IPS DF 6.9 (cell line): Measurements from ENCODE around the gene FBN1.

Source experiments
- DNase-seq: peaks from one replicate; pipeline ENCODE4 v3.0.0-alpha.2; 2013; ENCODE audit warnings: low read depth, low spot score
- H3K27ac ChIP-seq: one replicate; pipeline ENCODE4 v1.5.1; 2013; ENCODE audit warnings: low read length, control low read depth
- H3K27me3 ChIP-seq: 2 replicates; pipeline ENCODE4 v1.6.1; 2013; ENCODE audit warnings: mild to moderate bottlenecking, low read length; ENCODE audit not compliant: control insufficient read depth, insufficient read depth
- H3K36me3 ChIP-seq: 2 replicates; pipeline ENCODE4 v1.6.1; 2013; ENCODE audit warnings: low read length; ENCODE audit not compliant: control insufficient read depth, insufficient read depth
- H3K4me1 ChIP-seq: 2 replicates; pipeline ENCODE4 v1.6.1; 2013; ENCODE audit warnings: low read length; ENCODE audit not compliant: control insufficient read depth, insufficient read depth
- H3K4me3 ChIP-seq: 2 replicates; pipeline ENCODE4 v1.5.1; 2013; ENCODE audit warnings: mild to moderate bottlenecking, low read length
- H3K9me3 ChIP-seq: 2 replicates; pipeline ENCODE4 v1.6.1; 2013; ENCODE audit warnings: low read length, inconsistent platforms; ENCODE audit not compliant: control insufficient read depth, insufficient read depth
- whole genome bisulfite sequencing: extraction: QIAGEN DNeasy Blood & Tissue Kit; methylation state at CpG from one replicate; pipeline ENCODE4 v1.1.7; 2013; ENCODE audit warnings: mixed read lengths, missing lambda C conversion rate; ENCODE audit not compliant: insufficient read length, insufficient coverage; 5-methylcytosine and 5-hydroxymethylcytosine counted together

Gene FBN1

GRCh38 chr15:48638963-48639362 lies 6.5 kb downstream of the FBN1 start:
- Histone ChIP-seq H3K27me3 (peaks cover 11% of the 10 kb centered on the region), H3K9me3 (no peaks in the 10 kb centered on the region), H3K4me1 (peaks cover 1% of the 10 kb centered on the region; the same call in 1 of the 2 replicates), H3K4me3 (no peak overlapping the region), H3K27ac (no peak overlapping the region), H3K36me3 (no peaks in the 10 kb centered on the region)
- DNase-seq = no peak
- no CpG with 5 or more reads among the region's 2 CpGs for WGBS

- Histone ChIP-seq H3K27me3 (no peaks in the 10 kb centered on the region), H3K4me3 (no peak overlapping the region), H3K9me3 (no peaks in the 10 kb centered on the region), H3K27ac (no peak overlapping the region), H3K36me3 (no peaks in the 10 kb centered on the region), H3K4me1 (no peaks in the 10 kb centered on the region)
- no CpG with 5 or more reads among the region's 2 CpGs for WGBS
- DNase-seq = no peak
Measured at GRCh38 chr15:48637639-48638038, 7.9 kb downstream of the FBN1 start.

DNA sequence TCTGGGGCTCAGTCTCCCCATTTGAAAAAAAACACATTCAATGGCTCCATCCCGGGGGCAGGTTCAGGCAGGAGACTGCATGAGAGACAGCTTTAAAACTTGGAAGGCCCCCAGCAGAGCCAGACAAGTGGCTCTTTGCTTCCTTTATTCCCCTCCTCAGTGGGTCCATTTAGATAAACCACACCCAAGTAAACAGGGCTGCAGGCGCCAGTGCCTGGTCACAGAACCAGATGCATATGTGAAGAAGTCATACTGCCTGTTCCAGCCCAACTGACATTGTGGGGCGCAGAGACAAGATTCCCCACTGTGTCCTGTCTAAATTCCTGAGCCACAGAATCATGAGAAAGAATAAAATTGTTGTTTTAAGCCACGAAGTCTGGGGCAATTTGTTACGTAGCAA lies 9.0 kb downstream of the FBN1 start:
- Histone ChIP-seq H3K9me3 (no peaks in the 10 kb centered on the region), H3K27ac (no peak overlapping the region), H3K4me3 (no peak overlapping the region), H3K27me3 (no peaks in the 10 kb centered on the region), H3K36me3 (no peaks in the 10 kb centered on the region), H3K4me1 (no peaks in the 10 kb centered on the region)
- DNase-seq = no peak
- WGBS = no CpG with 5 or more reads among the region's 5 CpGs

DNA sequence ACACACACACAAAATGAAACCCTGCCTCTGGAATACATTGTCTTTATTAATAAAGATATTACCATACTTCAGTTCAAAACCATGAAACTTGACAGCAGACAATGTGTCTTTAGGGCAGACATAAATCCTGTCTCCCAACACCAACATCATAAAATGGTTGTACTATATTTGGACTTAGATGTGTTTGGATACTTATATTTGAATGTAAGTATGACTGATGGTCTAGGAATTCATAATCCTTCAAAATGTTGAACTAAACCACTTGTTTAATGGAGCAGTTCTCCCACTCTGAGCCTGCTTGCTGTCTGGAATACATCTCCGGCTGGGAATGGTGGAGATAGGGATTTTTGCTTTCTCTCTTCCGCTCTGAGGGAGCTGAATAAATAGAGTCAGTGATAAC lies 10.6 kb downstream of the FBN1 start:
- Histone ChIP-seq H3K27ac (no peak overlapping the region), H3K27me3 (no peaks in the 10 kb centered on the region), H3K36me3 (no peaks in the 10 kb centered on the region), H3K4me1 (no peaks in the 10 kb centered on the region; the same call in 1 of the 2 replicates), H3K4me3 (no peak overlapping the region), H3K9me3 (no peaks in the 10 kb centered on the region)
- WGBS = no CpG with 5 or more reads among the region's 2 CpGs
- no peak for DNase-seq

- WGBS = no CpG with 5 or more reads among the region's 3 CpGs
- Histone ChIP-seq H3K4me3 (no peak overlapping the region), H3K36me3 (no peaks in the 10 kb centered on the region), H3K27ac (no peak overlapping the region), H3K9me3 (no peaks in the 10 kb centered on the region), H3K27me3 (no peaks in the 10 kb centered on the region), H3K4me1 (no peaks in the 10 kb centered on the region; the same call in 1 of the 2 replicates)
- DNase-seq = no peak
Measured at GRCh38 chr15:48634096-48634495, 11.4 kb downstream of the FBN1 start.

- Histone ChIP-seq H3K27me3 (no peaks in the 10 kb centered on the region), H3K27ac (no peak overlapping the region), H3K36me3 (no peaks in the 10 kb centered on the region), H3K4me3 (no peak overlapping the region), H3K4me1 (no peaks in the 10 kb centered on the region; the same call in 1 of the 2 replicates), H3K9me3 (no peaks in the 10 kb centered on the region)
- WGBS = no CpG with 5 or more reads among the region's 1 CpG
- DNase-seq = no peak
Measured at GRCh38 chr15:48632651-48633050, 12.9 kb downstream of the FBN1 start.

DNA sequence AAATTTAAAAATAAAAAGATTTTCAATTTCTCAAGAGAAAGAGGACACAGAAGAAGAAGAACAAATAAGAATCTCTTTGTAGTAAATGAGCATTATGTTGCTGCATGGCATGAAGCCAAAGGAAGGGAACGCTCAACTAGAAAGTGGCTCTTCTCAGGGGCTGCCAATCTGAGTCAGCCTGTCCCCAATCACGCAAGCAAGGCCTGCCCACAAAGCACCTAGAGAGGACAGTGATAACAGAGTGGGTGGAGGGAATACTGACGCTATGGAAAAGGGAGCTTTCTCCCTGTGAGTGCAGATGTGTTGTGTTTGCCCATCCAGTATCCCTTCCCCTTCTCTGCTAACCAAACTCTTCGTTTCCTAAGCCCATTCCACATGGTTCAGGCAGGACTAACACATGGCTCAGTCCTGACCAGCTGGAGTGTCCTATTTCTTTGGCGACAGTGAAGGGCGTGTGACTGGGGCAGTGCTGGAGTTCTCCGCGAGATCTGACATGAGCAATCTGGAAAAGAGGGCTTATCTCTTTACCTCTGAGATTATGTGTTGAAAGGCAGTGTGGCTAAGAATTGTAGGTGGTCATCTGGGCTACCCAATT lies 14.2 kb downstream of the FBN1 start:
- Histone ChIP-seq H3K9me3 (no peaks in the 10 kb centered on the region), H3K27me3 (no peaks in the 10 kb centered on the region), H3K4me3 (no peak overlapping the region), H3K4me1 (no peaks in the 10 kb centered on the region; the same call in 1 of the 2 replicates), H3K36me3 (no peaks in the 10 kb centered on the region), H3K27ac (no peak overlapping the region)
- WGBS = no CpG with 5 or more reads among the region's 8 CpGs
- no peak for DNase-seq

DNA sequence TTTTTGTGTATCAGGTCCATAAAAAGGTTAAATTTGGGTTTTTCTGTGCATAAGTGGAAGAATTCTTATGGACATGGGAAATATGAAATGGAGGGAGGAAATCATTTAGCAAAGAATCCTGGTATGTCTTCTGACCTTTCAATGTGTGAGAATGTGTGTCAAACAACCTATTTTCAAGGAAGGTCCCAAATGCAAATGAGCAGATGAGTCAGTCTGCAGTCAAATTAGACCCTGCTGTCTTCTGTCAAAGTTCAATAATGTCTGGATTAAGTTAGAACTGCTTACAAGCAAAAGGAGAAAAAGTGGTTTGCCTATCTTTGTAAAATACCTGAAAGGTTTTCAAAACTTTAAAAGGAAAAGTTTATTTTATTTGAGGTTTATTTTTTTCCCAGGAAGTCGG lies 15.3 kb downstream of the FBN1 start:
- Histone ChIP-seq H3K4me1 (no peaks in the 10 kb centered on the region; the same call in 1 of the 2 replicates), H3K27ac (no peak overlapping the region), H3K9me3 (no peaks in the 10 kb centered on the region), H3K27me3 (no peaks in the 10 kb centered on the region), H3K4me3 (no peak overlapping the region), H3K36me3 (no peaks in the 10 kb centered on the region)
- no peak for DNase-seq
- WGBS = no CpG with 5 or more reads among the region's 1 CpG

- no CpG with 5 or more reads among the region's 2 CpGs for WGBS
- DNase-seq = no peak
- Histone ChIP-seq H3K36me3 (no peaks in the 10 kb centered on the region), H3K27me3 (no peaks in the 10 kb centered on the region), H3K4me3 (no peak overlapping the region), H3K9me3 (no peaks in the 10 kb centered on the region), H3K27ac (no peak overlapping the region), H3K4me1 (no peaks in the 10 kb centered on the region; the same call in 1 of the 2 replicates)
Measured at GRCh38 chr15:48628832-48629231, 16.7 kb downstream of the FBN1 start.

GRCh38 chr15:48627260-48627940 lies 18.1 kb downstream of the FBN1 start:
- H3K4me1 ChIP-seq = no peaks in the 10 kb centered on the region; the same call in 1 of the 2 replicates
- H3K9me3 ChIP-seq = no peaks in the 10 kb centered on the region
- WGBS = no CpG with 5 or more reads among the region's 7 CpGs
- H3K36me3 ChIP-seq = no peaks in the 10 kb centered on the region
- no peak overlapping the region for H3K27ac ChIP-seq
- no peak for DNase-seq
- H3K4me3 ChIP-seq = no peak overlapping the region
- H3K27me3 ChIP-seq = no peaks in the 10 kb centered on the region

- H3K27ac ChIP-seq = no peak overlapping the region
- H3K4me1 ChIP-seq = no peaks in the 10 kb centered on the region
- no peak overlapping the region for H3K4me3 ChIP-seq
- no peaks in the 10 kb centered on the region for H3K36me3 ChIP-seq
- no CpG with 5 or more reads among the region's 2 CpGs for WGBS
- H3K9me3 ChIP-seq = no peaks in the 10 kb centered on the region
- no peaks in the 10 kb centered on the region for H3K27me3 ChIP-seq
- DNase-seq = no peak
Measured at GRCh38 chr15:48625126-48625525, 20.4 kb downstream of the FBN1 start.
